Renal cortex interstitium (tissue), 11 donors: ENCODE measurements around the gene SNAPC4. TPM values are rescaled to one million over a fixed set of nuclear protein-coding genes. Genes with fewer than 3 reads are reported as not detected.
"Not testable (repeated sequence)": the region's sequence is repeated elsewhere in the genome, so short reads cannot be mapped to it uniquely, and the experiment has no call there.

Source experiments
- DNase-seq, 11 donors: peaks; one replicate each; pipeline ENCODE4 v3.0.0-alpha.2; 2013; ENCODE audit warnings: low read depth in 9 of 11, low spot score in 4 of 11; ENCODE audit errors: extremely low read depth in 1 of 11
- polyA plus RNA-seq, 3 donors: library from polyadenylated mRNA; unstranded; fragments of 120-200 nt; gene quantifications; one replicate each; pipeline ENCODE4 v1.2.1, GENCODE V29; 2013; ENCODE audit not compliant: insufficient read length in 3 of 3

SNAPC4 gene
- polyA plus RNA-seq, 3 donors: 10.0 to 14.8 (median 13.6) TPM

DNA sequence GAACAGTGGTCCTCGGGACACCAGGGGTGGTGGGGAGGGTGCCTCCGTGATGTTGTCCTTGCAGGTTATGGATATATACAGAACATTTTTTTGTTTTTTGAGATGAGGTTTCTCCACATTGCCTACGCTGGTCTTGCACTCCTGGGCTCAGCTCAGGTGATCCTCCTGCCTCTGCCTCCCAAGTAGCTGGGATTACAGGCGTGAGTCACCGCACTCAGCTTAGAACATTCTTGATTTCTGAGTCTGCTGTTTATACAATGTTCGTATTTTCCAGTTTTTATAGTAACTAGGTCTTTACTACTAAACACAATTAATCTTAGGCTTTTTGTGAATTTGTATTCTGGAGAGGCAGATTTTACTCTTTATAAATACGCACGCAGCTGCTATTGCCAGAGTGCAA is 16.5 kb upstream of the SNAPC4 start:
- DNase-seq: no peak

DNA sequence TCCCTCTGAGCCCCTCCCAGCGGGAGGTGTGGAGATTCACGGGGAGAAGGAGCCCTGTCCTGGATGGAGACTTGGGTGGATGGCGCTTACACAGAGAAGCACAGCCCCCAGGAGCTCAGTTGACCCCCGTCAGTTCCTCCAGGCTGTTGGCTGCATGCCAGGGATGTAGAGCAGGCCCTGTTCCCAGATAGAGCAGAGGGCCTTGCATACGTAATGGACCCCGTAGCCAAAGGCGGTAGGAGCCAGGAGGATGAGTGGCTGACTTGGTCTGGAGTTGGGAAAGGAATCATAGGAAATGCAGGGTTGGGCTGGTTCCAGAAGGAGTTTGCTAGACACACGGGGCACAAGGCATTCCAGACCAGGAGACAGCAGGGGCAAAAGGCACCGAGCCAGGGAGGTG is 13.0 kb upstream of the SNAPC4 start:
- no peak for DNase-seq

DNA sequence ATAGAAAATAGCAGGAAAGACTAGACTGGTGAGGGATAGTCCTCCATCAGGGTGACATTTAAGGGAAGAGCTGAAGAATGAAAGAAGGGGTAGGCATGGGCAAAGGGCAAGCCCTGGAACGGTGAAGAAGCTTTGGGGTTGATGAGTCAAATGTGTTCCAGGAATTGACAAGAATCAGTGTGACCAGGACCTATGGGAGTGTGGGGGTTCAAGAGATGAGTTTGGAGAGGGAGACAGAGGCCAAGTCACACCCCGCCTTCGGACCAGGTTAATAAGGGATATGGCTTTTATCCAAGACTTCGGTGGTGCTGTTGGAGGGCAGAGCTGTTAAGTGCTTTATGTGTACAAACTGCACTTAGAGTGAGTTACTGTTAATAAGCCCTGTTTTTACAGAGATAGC is 11.4 kb upstream of the SNAPC4 start:
- no peak for DNase-seq

DNA sequence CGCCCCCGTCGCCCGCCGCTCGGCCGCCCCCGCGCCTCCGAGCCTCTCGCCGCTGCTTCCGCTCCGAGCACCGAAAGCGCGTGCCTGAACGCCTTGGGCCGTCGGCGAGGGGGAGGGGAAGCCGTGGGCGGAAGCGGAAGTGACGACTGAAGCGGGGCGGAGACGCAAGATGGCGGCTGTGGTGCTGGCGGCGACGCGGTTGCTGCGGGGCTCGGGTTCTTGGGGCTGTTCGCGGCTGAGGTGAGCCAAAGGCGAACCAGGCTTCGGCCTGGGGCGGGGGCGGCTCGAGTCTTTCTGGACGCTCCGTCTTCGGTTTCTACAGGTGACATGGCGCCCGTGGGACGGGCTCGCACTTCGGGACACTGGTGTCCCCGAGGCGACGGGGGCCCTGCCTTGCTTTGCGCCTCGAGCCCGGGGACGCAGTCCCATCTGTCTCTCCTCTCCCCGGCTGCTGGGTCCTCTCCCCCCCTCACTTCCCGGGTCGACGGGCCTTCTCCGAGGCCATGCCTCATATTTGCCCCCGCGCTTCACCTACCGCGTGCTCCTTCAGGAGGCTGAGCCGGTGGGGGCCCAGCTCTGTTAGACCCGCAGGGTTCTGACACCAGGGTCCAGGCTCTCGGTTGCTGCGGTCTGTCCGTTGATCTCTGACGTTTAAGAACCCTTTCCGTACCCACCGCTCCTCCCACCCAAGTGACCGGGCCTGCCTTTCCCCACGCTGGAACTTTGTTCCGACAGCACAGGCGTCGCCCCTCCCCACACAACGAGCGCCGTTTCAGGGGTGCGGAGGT is 10.7 kb upstream of the SNAPC4 start, which contains the start of the genes ENTR1 and PMPCA:
TSS of gene ENTR1 (minus strand) at position 115 of the 788 bp plus-strand sequence. CDS start 217 bp downstream, outside the sequence.
TSS of gene PMPCA (plus strand) at position 159 of the 788 bp plus-strand sequence. CDS start at position 170, 11 bp downstream.
- peak; percentile 68 to 90 (median 85) for DNase-seq

DNA sequence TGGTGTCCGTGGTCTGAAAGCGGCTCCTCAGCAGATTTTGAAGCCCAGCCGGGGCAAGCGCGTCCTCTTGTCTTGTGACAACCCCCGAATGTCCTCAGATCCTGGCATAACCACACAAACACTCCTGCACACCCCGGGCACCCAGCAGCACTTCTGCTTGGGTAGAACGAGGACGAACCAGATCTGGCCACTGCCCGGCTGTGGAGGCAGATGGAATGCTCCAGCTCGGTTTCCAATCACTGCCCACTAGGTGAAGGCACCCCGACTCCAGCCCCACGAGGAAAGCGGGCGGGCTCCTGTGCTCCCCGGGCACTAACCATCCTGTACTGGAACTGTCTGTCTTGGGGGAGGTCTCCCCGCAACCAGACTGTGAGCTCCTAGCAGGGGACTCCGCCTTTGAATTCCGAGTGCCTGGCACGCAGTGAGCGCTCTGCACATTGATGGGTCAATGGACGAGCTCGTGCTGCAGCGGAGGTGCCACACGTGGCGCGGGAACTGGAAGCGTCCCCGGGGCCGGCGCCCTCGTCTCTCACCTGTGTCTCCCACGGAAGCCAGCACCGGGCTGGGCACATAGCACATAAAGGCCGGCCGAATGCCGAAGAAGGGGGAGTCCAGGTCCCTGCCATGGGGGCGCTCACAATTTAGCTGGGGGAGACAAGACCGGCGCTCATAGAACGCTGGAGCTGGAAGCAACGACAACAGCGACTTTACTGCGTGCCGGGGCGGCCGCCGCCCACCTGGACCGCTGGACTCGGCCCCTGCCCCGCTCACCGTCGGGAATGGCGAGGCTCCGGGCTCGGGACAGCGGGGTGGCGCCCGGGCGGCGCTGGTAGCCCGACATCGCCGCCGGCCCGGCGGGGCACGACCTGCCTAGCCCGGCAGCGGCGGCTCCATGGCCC is 9.8 kb upstream of the SNAPC4 start:
- DNase-seq: peak in 1 of 11 donors; percentile 8

DNA sequence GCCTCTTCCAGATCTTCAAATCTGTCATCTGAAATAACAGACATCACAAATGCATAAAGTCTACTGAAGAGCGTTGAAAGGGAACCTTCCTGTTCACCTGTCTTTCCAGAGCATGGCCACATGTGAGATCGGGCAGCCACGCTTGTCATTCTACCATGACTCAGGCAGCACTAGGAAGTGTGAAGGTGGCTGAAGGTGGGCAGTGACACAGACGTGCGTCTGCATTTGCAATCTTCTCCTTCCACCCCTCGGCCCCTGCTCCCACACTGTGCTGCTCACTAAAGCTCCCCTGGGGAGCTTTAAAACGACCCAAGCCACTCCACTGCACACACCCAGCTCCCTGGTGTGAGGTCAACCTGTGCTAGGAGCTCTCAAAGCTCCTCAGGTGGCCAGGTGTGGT is 7.9 kb upstream of the SNAPC4 start:
- no peak for DNase-seq

DNA sequence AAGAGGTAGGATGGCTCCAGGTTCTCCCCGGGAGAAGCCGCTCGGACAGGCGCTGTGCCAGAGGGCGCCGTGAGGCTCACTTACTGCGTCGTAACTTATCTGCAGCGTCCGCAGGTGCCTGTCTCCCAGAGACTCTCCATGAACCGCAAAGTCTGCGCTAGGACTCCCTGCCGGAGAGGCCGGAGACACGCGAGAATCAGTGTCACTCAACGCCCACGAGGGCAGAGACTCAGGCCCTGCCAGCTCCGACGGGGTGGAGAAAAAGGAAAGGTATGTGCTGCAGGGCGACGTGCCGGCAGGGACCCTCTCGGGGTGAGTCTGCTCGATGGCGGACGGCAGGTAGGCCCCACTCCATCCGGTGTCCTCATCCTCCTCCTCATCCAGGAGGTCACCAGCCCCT is 7.1 kb upstream of the SNAPC4 start:
- not testable (repeated sequence) for DNase-seq

DNA sequence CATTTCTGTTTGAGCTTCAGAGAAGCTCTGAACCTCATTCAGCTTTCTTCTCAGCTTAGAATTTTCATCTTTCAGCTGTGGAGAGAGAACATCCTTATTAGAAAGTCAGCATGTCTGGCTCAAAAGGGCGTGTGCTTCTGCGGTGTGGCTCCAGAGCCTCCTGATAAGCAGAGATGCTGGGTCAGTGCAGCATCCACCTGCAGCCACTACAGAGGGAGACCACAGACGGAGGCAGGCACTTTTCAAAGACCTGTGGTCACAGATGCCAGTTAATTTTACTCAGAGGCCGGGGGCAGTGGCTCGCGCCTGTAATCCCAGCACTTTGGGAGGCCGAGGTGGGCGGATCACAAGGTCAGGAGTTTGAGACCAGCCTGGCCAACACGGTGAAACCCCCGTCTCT is 5.9 kb upstream of the SNAPC4 start:
- DNase-seq: not testable (repeated sequence)

DNA sequence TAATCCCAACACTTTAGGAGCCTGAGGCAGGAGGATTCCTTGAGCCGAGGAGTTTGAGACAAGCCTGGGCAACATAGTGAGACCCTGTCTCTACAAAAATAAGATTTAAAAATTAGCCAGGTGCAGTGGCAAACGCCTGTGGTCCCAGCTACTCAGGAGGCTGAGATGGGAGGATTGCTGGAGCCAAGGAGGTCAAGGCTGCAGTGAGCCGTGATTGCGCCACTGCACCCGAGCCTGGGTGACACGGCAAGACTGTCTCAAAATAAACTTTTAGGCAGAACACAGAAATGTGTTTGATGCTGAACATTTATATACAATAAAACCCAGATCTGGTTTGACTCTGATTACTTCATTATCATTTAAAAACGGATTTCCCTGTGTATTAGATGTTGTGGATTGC is 5.5 kb upstream of the SNAPC4 start:
- no peak for DNase-seq

DNA sequence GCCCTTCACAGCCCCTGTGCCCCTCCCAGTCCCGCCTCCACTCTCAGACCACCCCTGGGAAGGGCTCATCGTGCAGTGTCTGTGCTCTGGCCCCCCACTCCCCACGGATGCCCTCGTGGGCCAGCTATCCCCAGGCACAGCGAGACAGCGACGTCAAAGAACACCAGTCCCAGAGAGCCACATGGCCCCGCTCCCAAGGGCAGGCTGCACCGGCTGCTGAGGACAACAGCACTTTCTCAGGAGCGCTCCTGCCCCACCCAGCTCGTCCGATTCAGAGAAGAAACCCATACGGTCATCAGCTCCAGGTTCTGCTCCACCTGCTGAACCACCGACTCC is 4.8 kb upstream of the SNAPC4 start:
- no peak for DNase-seq

DNA sequence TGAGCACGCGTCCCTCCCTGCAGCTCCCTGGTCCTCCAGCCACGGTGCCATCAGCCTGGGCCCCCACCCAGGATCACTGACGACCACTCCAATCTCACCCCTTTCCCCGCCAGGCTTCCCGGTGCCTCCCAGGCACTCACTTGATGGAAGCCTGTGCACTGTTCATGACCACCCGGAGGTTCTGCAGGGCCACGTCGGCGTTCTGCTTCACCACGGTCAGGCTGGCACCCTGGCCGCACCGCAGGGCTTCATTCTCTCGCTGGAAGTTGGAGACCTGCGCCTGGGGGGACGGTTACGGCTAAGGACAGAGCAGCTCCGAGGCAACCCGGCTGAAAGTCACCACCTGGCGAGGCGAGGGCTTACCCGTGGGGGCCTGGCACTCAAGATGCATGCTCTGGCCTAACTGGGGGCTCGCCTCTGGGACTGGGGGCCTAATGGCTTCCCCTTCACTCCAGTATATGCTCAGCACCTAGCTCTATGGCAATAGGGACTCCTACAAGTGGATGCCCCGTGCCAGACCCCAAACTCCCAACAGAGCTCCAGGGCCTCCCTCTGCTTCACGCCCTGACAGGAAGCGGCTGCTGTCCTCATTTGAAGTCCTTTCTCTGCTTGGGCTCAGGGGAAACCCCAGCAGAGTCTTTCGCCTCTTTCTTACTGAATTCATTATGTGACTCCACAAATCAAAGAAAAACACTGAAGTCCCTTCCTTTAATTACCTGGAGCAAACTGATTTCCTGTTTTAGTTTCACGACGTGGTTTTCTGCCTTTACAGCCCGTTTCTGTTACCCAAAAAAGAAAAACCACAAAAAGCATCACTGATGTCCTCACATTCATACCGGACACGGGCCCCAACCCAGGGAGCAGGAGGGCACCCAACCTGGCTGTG is 4.2 kb upstream of the SNAPC4 start:
- no peak for DNase-seq

DNA sequence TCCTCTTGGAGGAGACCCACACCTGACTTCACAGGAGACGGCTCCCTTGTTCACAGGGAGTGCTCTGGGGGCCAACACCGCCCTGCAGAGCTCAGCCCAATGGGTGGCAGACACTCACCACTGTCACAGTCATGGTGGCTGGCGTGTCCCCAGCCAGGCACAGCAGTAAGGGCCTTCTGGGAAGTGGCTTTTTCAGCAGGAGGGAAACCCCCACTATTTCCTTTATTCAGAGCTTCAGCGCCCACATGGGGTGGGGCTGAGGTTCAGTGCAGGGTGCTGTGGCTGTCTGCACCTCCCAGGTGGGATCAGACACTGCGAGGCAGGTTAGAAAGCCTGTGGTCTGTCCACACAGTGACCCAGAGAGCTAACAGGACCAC is 3.6 kb upstream of the SNAPC4 start:
- no peak for DNase-seq

DNA sequence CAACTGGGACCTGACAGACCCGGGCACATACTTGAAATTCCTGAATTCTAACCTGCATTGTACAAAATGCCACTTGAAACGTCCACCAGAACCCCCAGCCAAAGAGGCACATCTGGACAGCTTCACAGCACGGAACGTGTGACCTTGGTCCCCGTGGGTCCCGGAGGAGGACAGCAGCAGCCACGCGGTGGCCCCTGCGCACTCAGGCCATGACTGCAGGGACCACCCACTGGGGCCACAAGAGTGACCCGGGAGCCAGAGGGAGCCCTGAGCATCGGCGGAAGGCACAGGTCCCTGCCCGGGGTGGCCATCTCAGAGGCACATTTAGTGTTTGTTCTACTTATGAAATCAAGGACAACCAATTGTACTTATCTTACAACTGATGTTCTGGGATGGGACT is 2.1 kb upstream of the SNAPC4 start:
- DNase-seq: no peak

DNA sequence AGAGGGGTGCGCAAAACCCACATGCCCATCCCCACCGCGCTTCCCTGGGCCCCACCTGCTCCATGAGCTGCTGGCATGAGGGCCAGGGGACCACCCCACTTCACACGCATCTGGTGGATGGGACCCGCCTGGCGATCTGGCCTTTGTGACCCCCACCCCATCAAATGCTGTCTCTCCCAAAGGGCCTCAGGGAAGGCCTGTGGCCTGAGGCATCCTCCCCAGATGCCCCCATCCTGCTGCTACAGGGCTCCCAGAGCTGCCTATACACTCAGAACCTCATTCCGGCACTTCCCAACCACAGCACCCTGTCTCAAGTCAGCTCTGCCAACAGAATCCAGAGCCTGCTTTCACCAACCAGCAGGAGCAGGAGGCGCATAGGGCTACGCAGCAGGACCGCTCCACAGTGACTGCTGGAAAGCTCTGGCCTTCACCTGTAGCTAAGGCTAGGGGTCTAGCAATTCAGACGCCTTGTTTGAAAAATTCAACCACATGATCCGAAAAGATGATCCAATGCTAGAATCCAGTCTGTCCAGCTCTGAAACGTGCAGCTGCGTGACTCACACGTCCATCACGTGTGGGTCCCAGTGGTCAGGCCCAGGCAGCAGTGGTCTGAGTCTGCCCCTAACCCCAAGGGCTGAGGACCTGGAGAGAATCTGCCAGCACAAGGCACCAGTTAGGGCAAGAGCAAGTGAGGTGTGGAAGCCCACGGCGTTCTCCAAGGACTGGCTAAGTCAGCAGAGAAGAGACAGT is 1.4 kb upstream of the SNAPC4 start:
- no peak for DNase-seq

DNA sequence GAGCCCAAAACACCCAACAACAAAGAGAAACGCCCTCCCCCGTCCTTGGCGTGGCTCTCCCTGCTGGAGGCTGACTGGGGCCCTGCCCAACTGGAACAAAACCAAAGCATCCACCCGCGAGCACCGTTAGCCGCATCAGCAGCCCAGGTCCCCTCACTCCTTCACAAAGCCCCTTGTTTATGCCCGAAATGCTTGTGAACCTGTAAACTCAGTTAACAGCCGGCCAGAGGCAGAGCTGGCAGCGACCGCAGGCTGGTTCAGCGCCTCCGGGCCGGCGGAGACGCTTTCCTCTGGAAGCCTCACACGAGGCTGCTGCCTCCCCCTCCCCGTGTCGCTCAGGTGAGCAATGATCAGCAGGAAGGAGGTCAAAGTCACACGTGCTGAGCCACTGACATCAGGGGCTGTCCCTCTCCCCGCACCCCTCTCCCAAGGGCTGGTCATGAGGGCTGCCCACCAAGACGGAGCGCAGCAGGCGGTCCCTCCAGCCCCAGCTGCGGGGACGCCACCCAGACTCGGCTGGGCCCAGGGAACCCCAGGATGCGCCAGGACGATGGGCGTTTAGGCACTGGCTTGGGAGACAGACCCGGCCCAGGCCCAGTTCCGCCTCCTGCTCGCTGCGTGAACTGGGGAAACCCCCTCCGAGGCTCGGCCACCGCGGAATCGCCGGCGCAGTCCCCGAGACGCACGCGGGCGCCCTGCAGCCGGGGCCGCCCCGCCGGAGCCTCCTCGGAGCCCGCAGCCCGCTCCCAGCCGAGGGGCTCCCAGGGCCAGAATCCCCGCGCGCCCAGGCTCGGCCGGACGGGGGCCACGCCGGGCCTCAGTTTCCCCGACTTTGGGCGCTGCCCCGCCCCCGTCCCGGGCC is 563 bp downstream of the SNAPC4 start:
- no peak for DNase-seq

DNA sequence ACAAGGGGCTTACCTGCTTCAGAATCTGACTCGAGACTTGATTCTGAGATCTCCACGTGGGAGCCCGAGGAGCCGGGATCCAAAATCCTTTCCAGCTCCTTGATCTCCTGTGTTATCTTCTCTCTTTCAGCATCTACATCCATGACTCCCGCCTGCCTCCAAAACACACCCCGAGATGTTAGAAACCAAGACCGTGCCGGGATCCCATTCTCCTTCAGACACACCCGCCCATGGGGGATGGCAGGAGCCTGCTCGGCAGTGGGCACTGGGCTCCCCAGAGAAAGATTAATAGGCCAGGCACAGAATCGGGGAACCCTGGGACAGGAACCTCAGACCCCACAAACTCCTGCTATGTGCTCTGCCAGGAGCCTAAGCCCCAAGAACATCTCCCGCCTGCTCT is 1.7 kb downstream of the SNAPC4 start:
- DNase-seq: no peak

DNA sequence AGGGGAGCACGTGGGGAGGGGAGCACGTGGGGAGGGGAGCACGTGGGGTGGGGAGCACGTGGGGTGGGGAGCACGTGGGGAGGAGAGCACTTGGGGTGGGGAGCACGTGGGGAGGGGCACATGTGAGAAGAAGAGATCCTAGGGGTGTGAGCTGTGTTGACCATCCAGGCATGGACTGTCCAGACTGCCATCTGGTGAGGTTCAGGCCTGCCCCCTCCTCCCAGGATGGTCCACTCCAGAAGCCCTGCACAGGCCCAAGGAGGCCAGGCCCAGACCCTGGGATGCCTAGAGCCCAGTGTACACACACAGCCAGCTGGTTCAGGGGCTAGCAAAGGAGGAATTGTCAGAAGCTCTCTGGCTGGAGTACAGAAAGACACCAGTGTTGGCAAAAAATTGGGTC is 2.3 kb downstream of the SNAPC4 start:
- no peak for DNase-seq

DNA sequence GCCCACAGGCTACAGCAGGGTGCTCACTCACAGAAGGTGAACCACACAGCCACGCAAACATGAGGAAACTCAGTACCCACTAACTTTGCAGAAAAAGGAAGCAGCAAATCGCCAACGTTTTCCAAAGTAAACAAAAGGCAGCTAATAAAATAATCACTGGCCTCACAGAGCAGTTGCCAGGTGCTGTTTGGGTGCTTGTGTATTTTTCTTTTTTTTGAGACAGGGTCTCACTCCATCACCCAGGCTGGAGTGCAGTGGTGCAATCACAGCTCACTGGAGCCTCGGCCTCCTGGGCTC is 3.8 kb downstream of the SNAPC4 start:
- no peak for DNase-seq
